ENCODE results near the gene EIF3I. TPM values are rescaled to one million over a fixed set of nuclear protein-coding genes. Genes with fewer than 3 reads are reported as not detected.

Gene EIF3I
- total RNA-seq, 1 donor from 2014 or later: 284 TPM

- no peak for DNase-seq (ENCODE audit: low read depth in 2 of 2)
Measured at GRCh38 chr1:32263744-32264143, 41.5 kb downstream of the EIF3I start.

- no peak for DNase-seq (ENCODE audit: low read depth in 2 of 2)
Measured at GRCh38 chr1:32265846-32266245, 43.6 kb downstream of the EIF3I start.

DNA sequence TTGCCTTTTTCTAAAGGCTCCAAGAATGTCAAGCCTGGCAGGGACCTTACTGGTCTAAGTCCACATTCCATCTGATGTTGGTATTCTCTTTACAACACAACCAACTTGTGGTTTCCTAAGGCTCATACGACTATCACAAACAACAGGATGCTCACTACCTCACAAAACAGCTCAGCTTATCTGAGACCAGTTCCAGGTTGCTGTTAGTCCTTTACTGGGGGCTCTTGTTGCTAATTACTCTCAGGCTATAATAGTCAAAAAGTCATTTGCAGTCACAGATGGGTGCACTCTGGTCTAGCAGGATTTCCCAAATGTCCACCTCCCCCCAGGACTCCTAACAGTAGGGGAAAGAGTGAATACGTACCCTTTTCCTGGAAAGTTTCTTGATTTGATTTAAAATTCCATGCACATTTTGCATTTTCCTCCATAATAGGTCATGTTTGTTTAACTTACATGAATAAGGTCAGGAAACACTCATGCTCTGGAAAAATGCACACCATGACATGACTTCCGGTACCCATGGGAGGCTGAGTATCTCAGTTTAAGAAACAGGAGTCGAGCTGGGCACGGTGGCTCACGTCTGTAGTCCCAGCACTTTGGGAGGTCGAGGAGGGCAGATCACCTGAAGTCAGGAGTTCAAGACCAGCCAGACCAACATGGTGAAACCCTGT lies 44.8 kb downstream of the EIF3I start:
- peak; percentile 97 for DNase-seq (ENCODE audit: low read depth in 2 of 2)

DNA sequence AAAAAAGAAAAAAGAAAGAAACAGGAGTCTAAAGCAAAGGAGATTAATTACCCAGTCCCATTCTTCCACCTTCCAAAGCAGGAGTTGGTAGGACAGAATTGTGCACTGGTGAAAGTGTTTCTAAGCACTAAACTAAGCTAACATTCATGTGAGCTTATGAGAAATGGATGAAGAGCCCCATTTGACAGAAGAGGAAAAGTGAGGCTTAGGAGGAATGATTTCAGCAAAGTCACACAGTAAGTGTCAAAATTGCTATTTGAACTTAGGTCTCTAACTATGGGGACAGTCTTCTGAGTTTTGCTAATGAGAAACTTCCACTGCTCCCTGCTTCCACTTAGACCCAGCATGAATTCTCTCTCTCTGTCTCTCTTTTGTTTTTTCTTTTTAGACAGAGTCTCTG lies 47.5 kb downstream of the EIF3I start:
- no peak for DNase-seq (ENCODE audit: low read depth in 2 of 2)

GRCh38 chr1:32272557-32273390 lies 50.6 kb downstream of the EIF3I start:
- DNase-seq (ENCODE audit: low read depth in 2 of 2): no peak

DNA sequence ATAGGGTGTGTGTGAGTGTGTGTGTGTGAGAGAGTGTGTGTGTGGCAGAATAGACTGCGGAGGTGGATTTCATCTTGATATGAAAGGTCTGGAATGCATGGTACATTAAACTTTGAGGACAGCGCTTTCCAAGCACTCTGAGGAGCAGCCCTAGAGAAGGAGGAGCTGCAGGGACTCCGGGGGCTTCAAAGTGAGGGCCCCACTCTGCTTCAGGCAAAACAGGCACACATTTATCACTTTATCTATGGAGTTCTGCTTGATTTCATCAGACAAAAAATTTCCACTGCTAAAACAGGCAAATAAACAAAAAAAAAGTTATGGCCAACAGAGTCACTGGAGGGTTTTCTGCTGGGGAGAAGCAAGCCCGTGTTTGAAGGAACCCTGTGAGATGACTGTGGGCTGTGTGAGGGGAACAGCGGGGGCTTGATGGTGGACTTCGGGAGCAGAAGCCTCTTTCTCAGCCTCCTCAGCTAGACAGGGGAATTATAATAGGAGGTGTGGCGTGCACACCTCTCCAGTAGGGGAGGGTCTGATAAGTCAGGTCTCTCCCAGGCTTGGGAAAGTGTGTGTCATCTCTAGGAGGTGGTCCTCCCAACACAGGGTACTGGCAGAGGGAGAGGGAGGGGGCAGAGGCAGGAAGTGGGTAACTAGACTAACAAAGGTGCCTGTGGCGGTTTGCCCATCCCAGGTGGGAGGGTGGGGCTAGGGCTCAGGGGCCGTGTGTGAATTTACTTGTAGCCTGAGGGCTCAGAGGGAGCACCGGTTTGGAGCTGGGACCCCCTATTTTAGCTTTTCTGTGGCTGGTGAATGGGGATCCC lies 51.4 kb downstream of the EIF3I start:
- DNase-seq (ENCODE audit: low read depth in 2 of 2): peak in 1 of 2 donors; percentile 19

GRCh38 chr1:32274646-32275340 lies 52.6 kb downstream of the EIF3I start:
- DNase-seq (ENCODE audit: low read depth in 2 of 2): no peak

GRCh38 chr1:32275424-32275823 lies 53.2 kb downstream of the EIF3I start:
- no peak for DNase-seq (ENCODE audit: low read depth in 2 of 2)

DNA sequence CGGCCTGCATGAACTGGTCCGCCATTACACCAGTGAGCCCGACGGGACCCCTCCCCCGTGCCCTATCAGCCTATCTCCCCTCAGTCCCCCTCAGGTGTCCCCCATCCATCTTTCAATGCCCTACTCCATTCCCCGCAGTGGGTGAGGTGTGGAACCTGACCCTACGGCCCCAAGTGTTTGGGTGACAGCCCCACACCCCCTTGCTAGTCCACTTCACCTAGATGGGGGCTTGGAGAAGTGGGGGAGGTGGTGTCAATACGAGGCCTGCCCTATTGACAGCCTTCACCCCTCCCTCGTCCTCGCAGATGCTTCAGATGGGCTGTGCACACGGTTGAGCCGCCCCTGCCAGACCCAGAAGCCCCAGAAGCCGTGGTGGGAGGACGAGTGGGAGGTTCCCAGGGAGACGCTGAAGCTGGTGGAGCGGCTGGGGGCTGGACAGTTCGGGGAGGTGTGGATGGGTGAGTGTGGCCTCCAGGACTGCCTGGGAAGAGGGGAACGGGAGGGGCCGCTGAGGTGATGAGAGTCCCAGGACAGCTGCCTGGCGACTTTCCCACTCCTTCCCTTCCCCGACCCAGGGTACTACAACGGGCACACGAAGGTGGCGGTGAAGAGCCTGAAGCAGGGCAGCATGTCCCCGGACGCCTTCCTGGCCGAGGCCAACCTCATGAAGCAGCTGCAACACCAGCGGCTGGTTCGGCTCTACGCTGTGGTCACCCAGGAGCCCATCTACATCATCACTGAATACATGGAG lies 54.0 kb downstream of the EIF3I start:
- DNase-seq (ENCODE audit: low read depth in 2 of 2): no peak

Other genes starting within 250 kb of the EIF3I start
- 54.2 and 58.7 TPM in 2 replicates for gene KHDRBS1, start 208.5 kb upstream of the EIF3I start, total RNA-seq
- gene TMEM39B, start 149.5 kb upstream of the EIF3I start, total RNA-seq: 9.6 and 12.9 TPM in 2 replicates
- 27.1 and 30.3 TPM in 2 replicates for gene KPNA6, start 114.4 kb upstream of the EIF3I start, total RNA-seq
- 57.6 and 68.0 TPM in 2 replicates for gene TXLNA, start 42.7 kb upstream of the EIF3I start, total RNA-seq
- 16.1 and 24.4 TPM in 2 replicates for gene CCDC28B, start 21.8 kb upstream of the EIF3I start, total RNA-seq
- gene IQCC, start 16.7 kb upstream of the EIF3I start, total RNA-seq: 0.90 and 1.0 TPM in 2 replicates
- not detected in 2 replicates for gene DCDC2B, start 13.3 kb upstream of the EIF3I start, total RNA-seq
- 8.5 and 11.8 TPM in 2 replicates for gene TMEM234, start 54 bp upstream of the EIF3I start, total RNA-seq
- 0.64 and 1.9 TPM in 2 replicates for gene FAM167B, start 24.8 kb downstream of the EIF3I start, total RNA-seq
- gene LCK, start 28.9 kb downstream of the EIF3I start, total RNA-seq: under 0.01 TPM in 2 replicates
- gene HDAC1, start 69.7 kb downstream of the EIF3I start, total RNA-seq: 116 and 147 TPM in 2 replicates
- gene MARCKSL1, start 113.8 kb downstream of the EIF3I start, total RNA-seq: 94.7 and 217 TPM in 2 replicates
- gene FAM229A, start 140.1 kb downstream of the EIF3I start, total RNA-seq: 0.64 and 1.4 TPM in 2 replicates
- 0.13 and 0.26 TPM in 2 replicates for gene TSSK3, start 140.1 kb downstream of the EIF3I start, total RNA-seq
- 35.0 and 46.5 TPM in 2 replicates for gene BSDC1, start 172.0 kb downstream of the EIF3I start, total RNA-seq
- gene ZBTB8B, start 242.7 kb downstream of the EIF3I start, total RNA-seq: under 0.01 TPM in 2 replicates

Measured in dermis microvascular lymphatic vessel endothelial cell (primary cell).